Colonic mucosa (tissue), 4 donors: ENCODE results near the gene SIGLEC1. TPM values are rescaled to one million over a fixed set of nuclear protein-coding genes. Genes with fewer than 3 reads are reported as not detected.

ENCODE experiments used
- DNase-seq: peaks from one replicate; pipeline ENCODE4 v3.0.0-alpha.2; 2020
- H3K27ac ChIP-seq: fragments of 200-600 bp; one replicate; pipeline ENCODE4 v1.8.0; 2021
- H3K27me3 ChIP-seq: fragments of 200-600 bp; one replicate; pipeline ENCODE4 v1.8.0; 2021
- H3K36me3 ChIP-seq: fragments of 200-600 bp; one replicate; pipeline ENCODE4 v1.8.0; 2021
- H3K4me1 ChIP-seq: fragments of 200-600 bp; one replicate; pipeline ENCODE4 v1.8.0; 2021; ENCODE audit warnings: mild to moderate bottlenecking
- H3K4me3 ChIP-seq: fragments of 200-600 bp; one replicate; pipeline ENCODE4 v1.8.0; 2021
- H3K9ac ChIP-seq, 2 donors: one replicate each; pipeline ENCODE4 v1.7.0; 2013; ENCODE audit warnings: control low read depth in 2 of 2, low read depth in 2 of 2, low read length in 2 of 2
- H3K9me3 ChIP-seq: fragments of 200-600 bp; one replicate; pipeline ENCODE4 v1.8.0; 2021
- CTCF ChIP-seq: fragments of 200-600 bp; IDR thresholded peaks from one replicate; pipeline ENCODE4 v1.8.0; 2022; ENCODE audit warnings: antibody characterized with exemption, mild to moderate bottlenecking
- intact Hi-C: fragments of 100-400 bp; cut with DNase I; formaldehyde crosslinking; loops from one replicate; pipeline ENCODE4 v1.14.1; 2022
- total RNA-seq, 2 donors: library from RNA; stranded (reverse); fragmentation: NEBNext Ultra II Directional in 1 of 2; extraction: Animal tissue kit (Norgen Biotek cat#: 25700) in 1 of 2; gene quantifications; one replicate each; pipeline ENCODE4 v1.2.1, GENCODE V29; 2021
- donor health status: healthy.
- donor health status: DM: no; HTN: no; CAD: no.
- donor health status: DM: no; HTN: no; CAD: no.

SIGLEC1 gene
- total RNA-seq, 2 donors from 2014 or later, result 2.5 to 4.6 TPM

GRCh38 chr20:3707508-3707899 lies 4.9 kb downstream of the SIGLEC1 start:
- H3K4me1 ChIP-seq, result no peaks in the 10 kb centered on the region
- DNase-seq, result no peak
- H3K27me3 ChIP-seq, result no peaks in the 10 kb centered on the region
- no peak overlapping the region for H3K4me3 ChIP-seq
- H3K27ac ChIP-seq, result no peak overlapping the region
- intact Hi-C loops, result no loop called here
- no peaks in the 10 kb centered on the region for H3K9me3 ChIP-seq
- no peaks in the 10 kb centered on the region for H3K36me3 ChIP-seq
- H3K9ac ChIP-seq, result no peak overlapping the region
- TF ChIP-seq CTCF, result no peak

- intact Hi-C loops, result no loop called here
Measured at GRCh38 chr20:3706774-3707507, 5.5 kb downstream of the SIGLEC1 start.

DNA sequence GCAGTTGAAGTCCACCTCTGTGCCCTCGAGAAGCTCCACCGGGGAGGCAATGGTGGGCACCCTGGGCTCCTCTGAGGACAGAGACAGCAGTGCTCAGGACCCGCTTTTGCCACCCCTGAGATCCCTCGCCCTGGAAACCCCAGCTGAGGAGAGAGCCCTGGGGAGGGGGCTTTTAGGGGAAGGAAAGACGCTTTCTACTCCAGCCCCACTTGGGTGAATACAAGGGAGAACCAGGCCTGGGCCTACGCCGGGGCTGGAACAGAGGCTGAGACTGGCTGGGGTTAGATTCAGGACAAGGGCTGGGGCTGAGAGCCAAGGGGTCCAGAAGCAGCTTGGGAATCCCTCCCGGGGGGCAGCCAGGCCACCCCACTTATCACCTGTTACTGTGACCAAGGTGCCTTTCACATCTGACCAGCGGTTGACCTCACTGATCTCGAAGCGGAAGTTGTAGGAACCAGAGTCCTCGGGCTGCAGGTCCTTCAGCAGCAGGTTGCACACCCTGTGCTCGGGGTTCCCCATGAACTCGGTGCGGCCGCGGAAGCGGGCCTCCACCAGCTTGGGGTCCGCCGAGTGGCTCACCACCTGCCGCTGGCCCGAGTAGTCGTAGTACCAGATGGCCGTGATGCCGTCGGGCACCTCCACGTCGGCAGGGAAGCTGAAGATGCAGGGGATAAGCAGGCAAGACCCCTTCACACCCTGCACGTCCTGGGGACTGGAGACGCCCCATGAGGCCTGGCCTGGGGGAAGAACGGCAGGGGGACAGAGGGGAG lies 6.2 kb downstream of the SIGLEC1 start:
- Histone ChIP-seq H3K9ac (no peak overlapping the region), H3K27me3 (no peaks in the 10 kb centered on the region), H3K36me3 (no peaks in the 10 kb centered on the region), H3K27ac (no peak overlapping the region), H3K4me3 (no peak overlapping the region), H3K4me1 (no peaks in the 10 kb centered on the region), H3K9me3 (no peaks in the 10 kb centered on the region)
- intact Hi-C loops, result no loop called here
- TF ChIP-seq CTCF, result no peak
- no peak for DNase-seq

More at GRCh38 chr20:3706774-3707507, 5.5 kb downstream of the SIGLEC1 start:
- H3K27ac ChIP-seq, result no peak overlapping the region
- DNase-seq, result no peak
- no peaks in the 10 kb centered on the region for H3K36me3 ChIP-seq
- H3K27me3 ChIP-seq, result no peaks in the 10 kb centered on the region
- H3K4me3 ChIP-seq, result no peak overlapping the region
- TF ChIP-seq CTCF, result no peak
- no peak overlapping the region for H3K9ac ChIP-seq
- H3K9me3 ChIP-seq, result no peaks in the 10 kb centered on the region
- no peaks in the 10 kb centered on the region for H3K4me1 ChIP-seq

- DNase-seq, result no peak
- H3K9ac ChIP-seq, result no peak overlapping the region
- no peak overlapping the region for H3K4me3 ChIP-seq
- intact Hi-C loops, result no loop called here
- H3K36me3 ChIP-seq, result no peaks in the 10 kb centered on the region
- no peak for TF ChIP-seq CTCF
- no peaks in the 10 kb centered on the region for H3K4me1 ChIP-seq
- no peaks in the 10 kb centered on the region for H3K9me3 ChIP-seq
- H3K27me3 ChIP-seq, result no peaks in the 10 kb centered on the region
- H3K27ac ChIP-seq, result no peak overlapping the region
Measured at GRCh38 chr20:3705491-3705969, 6.9 kb downstream of the SIGLEC1 start.

- Histone ChIP-seq H3K9me3 (no peaks in the 10 kb centered on the region), H3K27ac (no peak overlapping the region), H3K27me3 (no peaks in the 10 kb centered on the region), H3K36me3 (no peaks in the 10 kb centered on the region), H3K4me1 (no peaks in the 10 kb centered on the region), H3K9ac (no peak overlapping the region), H3K4me3 (no peak overlapping the region)
- intact Hi-C loops, result no loop called here
- DNase-seq, result no peak
- TF ChIP-seq CTCF, result no peak
Measured at GRCh38 chr20:3704087-3704486, 8.3 kb downstream of the SIGLEC1 start.
